IPS DF 6.9 (cell line): ENCODE results near the gene ENOX1.

Experiments used
- DNase-seq: peaks from one replicate; pipeline ENCODE4 v3.0.0-alpha.2; 2013; ENCODE audit warnings: low read depth, low spot score
- H3K27ac ChIP-seq: one replicate; pipeline ENCODE4 v1.5.1; 2013; ENCODE audit warnings: low read length, control low read depth
- H3K27me3 ChIP-seq: 2 replicates; pipeline ENCODE4 v1.6.1; 2013; ENCODE audit warnings: mild to moderate bottlenecking, low read length; ENCODE audit not compliant: control insufficient read depth, insufficient read depth
- H3K36me3 ChIP-seq: 2 replicates; pipeline ENCODE4 v1.6.1; 2013; ENCODE audit warnings: low read length; ENCODE audit not compliant: control insufficient read depth, insufficient read depth
- H3K4me1 ChIP-seq: 2 replicates; pipeline ENCODE4 v1.6.1; 2013; ENCODE audit warnings: low read length; ENCODE audit not compliant: control insufficient read depth, insufficient read depth
- H3K4me3 ChIP-seq: 2 replicates; pipeline ENCODE4 v1.5.1; 2013; ENCODE audit warnings: mild to moderate bottlenecking, low read length
- H3K9me3 ChIP-seq: 2 replicates; pipeline ENCODE4 v1.6.1; 2013; ENCODE audit warnings: low read length, inconsistent platforms; ENCODE audit not compliant: control insufficient read depth, insufficient read depth
- WGBS: extraction: QIAGEN DNeasy Blood & Tissue Kit; methylation state at CpG from one replicate; pipeline ENCODE4 v1.1.7; 2013; ENCODE audit warnings: mixed read lengths, missing lambda C conversion rate; ENCODE audit not compliant: insufficient read length, insufficient coverage; 5-methylcytosine and 5-hydroxymethylcytosine counted together

ENOX1 gene

DNA sequence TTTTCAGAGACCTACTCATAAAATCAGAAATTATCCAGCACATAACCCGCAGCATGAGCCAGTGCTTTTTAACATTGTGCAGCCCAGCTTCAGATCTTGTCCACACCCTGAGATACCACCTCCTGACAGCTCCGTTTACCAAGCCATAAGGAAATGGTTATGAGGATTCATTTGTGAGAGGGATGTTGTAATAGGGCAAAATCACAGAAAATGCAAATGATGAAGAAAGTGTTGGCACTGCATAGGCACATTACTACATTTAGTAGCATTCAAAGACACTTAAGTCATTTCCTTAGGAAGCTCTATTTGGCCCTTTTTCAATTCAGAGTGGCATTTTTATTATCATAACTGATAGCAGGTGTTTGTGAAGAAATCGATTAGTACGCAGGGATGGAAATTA lies 485.9 kb downstream of the ENOX1 start:
- Histone ChIP-seq H3K27me3 (no peaks in the 10 kb centered on the region), H3K4me3 (no peak overlapping the region), H3K9me3 (no peaks in the 10 kb centered on the region), H3K27ac (no peak overlapping the region), H3K4me1 (no peaks in the 10 kb centered on the region), H3K36me3 (no peaks in the 10 kb centered on the region)
- DNase-seq: no peak
- WGBS: no CpG with 5 or more reads among the region's 4 CpGs

DNA sequence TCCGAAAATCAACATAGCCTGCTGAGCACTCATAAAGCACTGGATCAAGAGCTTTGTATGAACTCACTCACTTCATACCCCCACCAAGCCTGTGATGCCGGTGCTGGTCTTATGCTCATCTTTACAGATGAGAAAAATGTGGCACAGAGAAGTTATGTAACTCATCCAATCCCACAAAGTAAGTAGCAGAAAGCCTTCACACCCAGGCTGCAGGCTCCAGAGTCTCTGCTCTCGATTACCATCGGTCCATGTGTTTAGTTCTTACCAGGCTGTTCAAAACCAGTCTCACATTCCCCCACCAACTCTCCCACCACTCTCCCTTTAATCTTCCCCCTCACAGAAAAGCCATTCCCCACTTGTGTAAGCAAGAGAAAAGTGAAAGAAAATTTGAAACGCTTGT lies 487.4 kb downstream of the ENOX1 start:
- no peaks in the 10 kb centered on the region for H3K9me3 ChIP-seq
- no peaks in the 10 kb centered on the region for H3K27me3 ChIP-seq
- DNase-seq: no peak
- WGBS: no CpG with 5 or more reads among the region's 5 CpGs
- H3K36me3 ChIP-seq: no peaks in the 10 kb centered on the region
- H3K4me3 ChIP-seq: no peak overlapping the region
- no peaks in the 10 kb centered on the region for H3K4me1 ChIP-seq
- H3K27ac ChIP-seq: no peak overlapping the region

GRCh38 chr13:43298816-43299215 lies 488.0 kb downstream of the ENOX1 start:
- no peaks in the 10 kb centered on the region for H3K4me1 ChIP-seq
- no peaks in the 10 kb centered on the region for H3K36me3 ChIP-seq
- H3K27me3 ChIP-seq: no peaks in the 10 kb centered on the region
- H3K9me3 ChIP-seq: no peaks in the 10 kb centered on the region
- H3K27ac ChIP-seq: no peak overlapping the region
- no peak for DNase-seq
- no CpG with 5 or more reads among the region's 2 CpGs for WGBS
- H3K4me3 ChIP-seq: no peak overlapping the region

DNA sequence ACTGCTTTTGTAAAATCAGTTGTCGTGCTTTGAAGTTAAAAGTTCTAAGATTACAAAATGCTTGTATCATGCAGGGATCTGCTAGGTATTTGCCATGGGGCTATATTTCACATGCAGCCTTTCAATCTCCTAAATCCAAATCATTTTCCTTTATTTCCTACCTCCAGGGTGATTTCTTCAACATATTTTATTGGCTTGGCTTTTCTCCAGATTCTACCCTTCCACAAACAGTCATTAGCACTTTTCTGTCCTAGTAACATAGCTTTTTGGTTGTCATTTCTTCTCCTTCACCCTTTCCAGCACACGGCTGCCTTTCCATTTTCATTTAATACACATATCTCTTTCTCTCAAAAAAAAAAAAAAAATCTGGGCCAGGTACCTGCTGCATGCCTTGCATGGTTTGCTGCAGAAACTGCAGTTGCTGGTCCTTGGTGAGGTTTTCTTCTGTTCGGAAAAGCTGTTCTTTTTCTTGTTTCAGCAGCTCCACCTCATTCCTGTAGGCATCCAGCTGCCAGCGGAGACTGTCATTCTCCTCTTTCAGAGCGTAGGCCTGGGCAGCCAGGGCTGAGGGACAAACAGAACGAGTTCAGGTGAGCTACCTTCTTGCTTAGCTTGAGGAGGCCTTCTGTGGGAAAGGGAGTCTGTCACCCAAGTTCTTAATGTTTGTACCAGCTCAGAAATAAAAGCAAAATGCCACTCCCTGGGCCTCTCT lies 488.6 kb downstream of the ENOX1 start:
- Histone ChIP-seq H3K4me3 (no peak overlapping the region), H3K27ac (no peak overlapping the region), H3K9me3 (no peaks in the 10 kb centered on the region), H3K4me1 (no peaks in the 10 kb centered on the region), H3K36me3 (no peaks in the 10 kb centered on the region), H3K27me3 (no peaks in the 10 kb centered on the region)
- WGBS: no CpG with 5 or more reads among the region's 6 CpGs
- DNase-seq: no peak

- no peak for DNase-seq
- Histone ChIP-seq H3K36me3 (no peaks in the 10 kb centered on the region), H3K4me3 (no peak overlapping the region), H3K27me3 (no peaks in the 10 kb centered on the region), H3K27ac (no peak overlapping the region), H3K9me3 (no peaks in the 10 kb centered on the region), H3K4me1 (no peaks in the 10 kb centered on the region)
- WGBS: no CpG with 5 or more reads among the region's 5 CpGs
Measured at GRCh38 chr13:43295825-43296564, 490.8 kb downstream of the ENOX1 start.

DNA sequence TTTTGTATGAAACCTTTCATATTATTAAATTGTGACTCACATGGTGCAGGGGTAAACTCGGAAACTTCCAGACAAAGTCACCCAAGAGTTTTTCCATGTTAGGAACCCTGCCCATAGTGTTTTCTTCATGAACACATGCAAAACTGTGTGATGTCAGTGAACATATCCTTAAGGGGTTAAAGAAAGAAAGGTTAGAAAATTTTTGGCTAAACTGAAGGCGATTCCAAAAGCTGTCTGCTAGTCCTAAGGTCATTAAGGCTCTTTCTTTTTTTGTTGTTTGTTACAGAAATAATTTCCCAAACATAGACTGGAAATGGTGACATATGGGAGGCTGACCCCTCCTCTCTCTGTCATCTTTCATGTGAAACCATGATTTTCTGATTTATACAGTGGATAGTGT lies 491.5 kb downstream of the ENOX1 start:
- Histone ChIP-seq H3K4me1 (no peaks in the 10 kb centered on the region), H3K36me3 (no peaks in the 10 kb centered on the region), H3K27ac (no peak overlapping the region), H3K9me3 (no peaks in the 10 kb centered on the region), H3K27me3 (no peaks in the 10 kb centered on the region), H3K4me3 (no peak overlapping the region)
- no peak for DNase-seq
- WGBS: no CpG with 5 or more reads among the region's 2 CpGs

- Histone ChIP-seq H3K27me3 (no peaks in the 10 kb centered on the region), H3K27ac (no peak overlapping the region), H3K4me3 (no peak overlapping the region), H3K4me1 (no peaks in the 10 kb centered on the region), H3K9me3 (no peaks in the 10 kb centered on the region), H3K36me3 (no peaks in the 10 kb centered on the region)
- DNase-seq: no peak
- WGBS: no CpG with 5 or more reads among the region's 4 CpGs
Measured at GRCh38 chr13:43294412-43294811, 492.4 kb downstream of the ENOX1 start.

DNA sequence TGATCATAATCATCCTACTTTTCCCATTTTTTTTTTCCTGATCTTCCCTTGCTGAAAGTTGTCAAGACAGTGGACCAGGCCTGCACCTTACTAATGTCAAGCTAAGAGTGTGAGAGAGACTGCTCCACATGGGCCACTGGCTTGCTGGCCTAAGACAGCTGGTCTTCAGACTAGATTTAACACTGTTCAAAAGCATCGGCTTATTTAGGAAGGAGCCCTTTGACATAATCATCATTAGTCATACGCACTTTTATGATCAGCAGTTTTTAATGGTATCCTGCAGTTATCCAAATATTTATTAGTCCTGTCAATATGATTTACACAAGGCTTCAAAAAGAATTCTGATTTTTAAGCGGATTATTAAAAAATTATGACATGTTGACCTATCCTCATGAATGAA lies 492.8 kb downstream of the ENOX1 start:
- Histone ChIP-seq H3K36me3 (no peaks in the 10 kb centered on the region), H3K9me3 (no peaks in the 10 kb centered on the region), H3K27me3 (no peaks in the 10 kb centered on the region), H3K4me1 (no peaks in the 10 kb centered on the region), H3K27ac (no peak overlapping the region), H3K4me3 (no peak overlapping the region)
- WGBS: no CpG with 5 or more reads among the region's 3 CpGs
- no peak for DNase-seq

DNA sequence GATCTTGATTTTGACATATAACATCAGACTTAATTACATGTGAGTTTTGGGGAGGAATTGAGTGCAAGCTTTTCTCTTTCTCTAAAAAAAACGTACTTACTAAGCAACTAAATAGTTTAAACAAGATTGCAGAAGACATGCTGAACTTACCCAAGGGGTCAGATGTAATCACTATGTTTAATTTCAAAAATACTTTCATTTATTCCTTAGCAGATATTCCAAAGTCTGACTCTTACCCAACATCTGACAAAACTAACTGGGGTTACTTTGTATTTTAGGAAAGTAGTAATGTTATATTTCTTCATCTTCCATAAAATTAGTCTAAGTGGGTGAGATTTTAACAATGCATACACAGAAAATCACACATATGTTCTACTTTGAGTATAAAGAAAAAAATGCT lies 493.2 kb downstream of the ENOX1 start:
- no peaks in the 10 kb centered on the region for H3K27me3 ChIP-seq

GRCh38 chr13:43293008-43293407 lies 493.8 kb downstream of the ENOX1 start:
- Histone ChIP-seq H3K27ac (no peak overlapping the region), H3K4me1 (no peaks in the 10 kb centered on the region), H3K9me3 (no peaks in the 10 kb centered on the region), H3K4me3 (no peak overlapping the region), H3K27me3 (no peaks in the 10 kb centered on the region), H3K36me3 (no peaks in the 10 kb centered on the region)
- no peak for DNase-seq
- no CpG with 5 or more reads among the region's 2 CpGs for WGBS

More for the DNA sequence above, 493.2 kb downstream of the ENOX1 start:
- no peaks in the 10 kb centered on the region for H3K4me1 ChIP-seq
- H3K36me3 ChIP-seq: no peaks in the 10 kb centered on the region
- no peak overlapping the region for H3K4me3 ChIP-seq
- no peaks in the 10 kb centered on the region for H3K9me3 ChIP-seq
- WGBS: no CpG with 5 or more reads among the region's 1 CpG
- DNase-seq: no peak
- no peak overlapping the region for H3K27ac ChIP-seq
